ENCODE measurements around the gene DLG1. TPM values are rescaled to one million over a fixed set of nuclear protein-coding genes. Genes with fewer than 3 reads are reported as not detected.

The DLG1 gene
- total and polyA plus RNA-seq, 9 of the 15 experiments (the other 6 are each of a cell fraction or from before 2014, with no cell fraction given), result 9.4 to 63.5 (median 43.6) TPM

- TF ChIP-seq ZKSCAN3 (CRISPR knock-in tag; IDR thresholded peaks at IDR 0.05) (no peak), SNIP1 (IDR thresholded peaks at IDR 0.05; ENCODE audit: low read depth) (no peak), ARHGAP35 (IDR thresholded peaks at IDR 0.05; ENCODE audit: partially characterized antibody) (no peak), RNF2 (IDR thresholded peaks at IDR 0.05) (no peak), PBX2 (CRISPR knock-in tag; IDR thresholded peaks at IDR 0.05; ENCODE audit: low read depth) (no peak), PBX2 (tag; conservative IDR thresholded peaks at IDR 0.05; ENCODE audit: low read depth) (peak; percentile 82), FOXA1 (IDR thresholded peaks at IDR 0.05; ENCODE audit: borderline replicate concordance) (no peak), ZNF408 (CRISPR knock-in tag; IDR thresholded peaks at IDR 0.05; ENCODE audit: low read depth) (no peak), RB1 (IDR thresholded peaks at IDR 0.05; ENCODE audit: low read depth) (no peak), POU5F1 (IDR thresholded peaks at IDR 0.05; ENCODE audit: borderline replicate concordance, low read depth, low read length, partially characterized antibody) (no peak), PTRF (tag; IDR thresholded peaks at IDR 0.05) (no peak), ESRRB (CRISPR knock-in tag; IDR thresholded peaks at IDR 0.05; ENCODE audit: borderline replicate concordance) (no peak), ZFP30 (CRISPR knock-in tag; IDR thresholded peaks at IDR 0.05; ENCODE audit: borderline replicate concordance) (no peak), MAFG (tag; conservative IDR thresholded peaks at IDR 0.05) (peak; percentile 88), NR2C1 (IDR thresholded peaks at IDR 0.05) (no peak), NR2C1 (tag; IDR thresholded peaks at IDR 0.05) (peak; percentile 58; the same call in 1 of the 2 replicates), THAP7 (CRISPR knock-in tag; IDR thresholded peaks at IDR 0.05) (no peak), ZBTB11 (CRISPR knock-in tag; IDR thresholded peaks at IDR 0.05) (no peak; a peak in 1 of 6 replicates), FOXJ2 (tag; IDR thresholded peaks at IDR 0.05) (no peak), BRD9 (IDR thresholded peaks at IDR 0.05; ENCODE audit: low read depth, partially characterized antibody) (peak; percentile 72), ZNF785 (CRISPR knock-in tag; IDR thresholded peaks at IDR 0.05) (no peak), KLF16 (IDR thresholded peaks at IDR 0.05) (no peak)
Measured at GRCh38 chr3:197031315-197032285, 266.8 kb downstream of the DLG1 start (continued).
